ENCODE data around the gene ALK.

DNA sequence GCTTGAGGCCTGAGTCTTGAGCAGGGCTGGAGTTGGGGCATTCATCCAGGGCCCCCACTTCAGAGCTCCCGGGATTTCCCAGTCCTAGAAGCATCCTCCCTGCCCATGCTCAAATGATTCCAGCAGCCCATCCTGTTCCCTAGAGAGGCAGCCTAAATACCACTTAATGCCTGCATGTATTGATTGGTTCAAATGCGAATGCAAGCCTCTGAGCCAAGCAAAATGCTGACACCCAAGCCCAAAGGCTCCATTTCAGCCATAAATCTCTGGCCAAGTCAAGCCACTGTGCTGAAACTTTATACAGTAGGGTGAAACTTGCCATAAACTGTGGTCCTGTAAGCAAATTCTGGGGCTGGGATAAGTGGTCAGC, 526.4 kb downstream of the ALK start:
- TF ChIP-seq TAF1 (IDR thresholded peaks at IDR 0.05; ENCODE audit: borderline replicate concordance, insufficient read depth, low read length) (no peak), REST (IDR thresholded peaks at IDR 0.05; ENCODE audit: insufficient read depth in 1 of 2, low read depth in 2 of 2, low read length in 2 of 2) (no peak)
